H1 (cell line): ENCODE measurements around the gene TBC1D23. TPM values are rescaled to one million over a fixed set of nuclear protein-coding genes. Genes with fewer than 3 reads are reported as not detected.
A peak's percentile ranks its signal among the peaks of the same experiment; 100 is the strongest.

Experiments
- CTCF ChIA-PET: fragments of 300-600 bp; sonication (Branson Sonifier 250); formaldehyde crosslinking; loops from one replicate; lab custom pipeline; 2021; ENCODE audit not compliant: partially characterized antibody; lab: Charles Lee
- POLR2A ChIA-PET: fragments of 300-600 bp; sonication (Branson Sonifier 250); formaldehyde crosslinking; loops from one replicate; lab custom pipeline; 2021; ENCODE audit warnings: inconsistent platforms; ENCODE audit not compliant: partially characterized antibody; lab: Charles Lee
- DNase-seq, 2 experiments: peaks; one replicate each; pipeline versions ENCODE4 v3.0.0 to v3.0.0-alpha.2; 2010 to 2022; ENCODE audit warnings: low spot score in 2 of 2, low read depth in 1 of 2, mixed read lengths in 1 of 2
- FAIRE-seq: peaks from 2 replicates; lab custom pipeline; 2011; peaks lifted over from hg19 to GRCh38; lab: Jason Lieb, UNC
- H2AFZ ChIP-seq: 2 replicates; pipeline ENCODE4 v1.8.1; 2012; ENCODE audit warnings: low read length, inconsistent platforms
- H2AK5ac ChIP-seq: 2 replicates; pipeline ENCODE4 v1.6.1; 2013; ENCODE audit warnings: low read depth, low read length
- H2BK120ac ChIP-seq: replicated peaks from 2 replicates; pipeline ENCODE3; 2013; ENCODE audit warnings: low read depth, low read length, inconsistent platforms
- H2BK12ac ChIP-seq: 2 replicates; pipeline ENCODE4 v1.6.1; 2013; ENCODE audit warnings: low read depth, low read length
- H2BK15ac ChIP-seq: 2 replicates; pipeline ENCODE4 v1.6.1; 2013; ENCODE audit warnings: low read length
- H2BK20ac ChIP-seq: 2 replicates; pipeline ENCODE4 v1.6.1; 2013; ENCODE audit warnings: low read length
- H2BK5ac ChIP-seq: 2 replicates; pipeline ENCODE4 v1.6.1; 2013; ENCODE audit warnings: low read depth, low read length
- H3K14ac ChIP-seq: 2 replicates; pipeline ENCODE4 v1.6.1; 2013; ENCODE audit warnings: inconsistent platforms; ENCODE audit not compliant: insufficient read length
- H3K18ac ChIP-seq: 2 replicates; pipeline ENCODE4 v1.6.1; 2013; ENCODE audit warnings: low read length; ENCODE audit errors: extremely low read depth
- H3K23ac ChIP-seq: 2 replicates; pipeline ENCODE4 v1.6.1; 2013; ENCODE audit warnings: inconsistent platforms; ENCODE audit not compliant: insufficient read length
- H3K23me2 ChIP-seq: 2 replicates; pipeline ENCODE4 v1.6.1; 2013; ENCODE audit warnings: low read depth, low read length
- H3K27ac ChIP-seq: 2 replicates; pipeline ENCODE4 v1.6.1; 2011; ENCODE audit warnings: low read depth, low read length, inconsistent platforms
- H3K27me3 ChIP-seq, 4 experiments: replicated peaks in 1 of 4; 1 replicate in 1 of 4; 2 replicates in 3 of 4; pipeline versions ENCODE4 v1.6.1 to v1.8.1; 2011 to 2013; ENCODE audit warnings: low read length in 3 of 4, mild to moderate bottlenecking in 3 of 4, inconsistent platforms in 2 of 4, mixed read lengths in 2 of 4, moderate library complexity in 1 of 4; ENCODE audit not compliant: control insufficient read depth in 3 of 4, insufficient read depth in 3 of 4; ENCODE audit errors: extremely low read depth in 1 of 4
- H3K36me3 ChIP-seq, 4 experiments: 2 replicates each; pipeline versions ENCODE4 v1.6.1 to v1.8.1; 2011 to 2013; ENCODE audit warnings: mild to moderate bottlenecking in 4 of 4, low read length in 3 of 4, moderate library complexity in 2 of 4, control low read depth in 1 of 4, inconsistent platforms in 1 of 4; ENCODE audit not compliant: insufficient read depth in 4 of 4, control insufficient read depth in 2 of 4
- H3K4ac ChIP-seq: replicated peaks from 2 replicates; pipeline ENCODE3; 2013; ENCODE audit warnings: low read length, low read depth, mixed read lengths, inconsistent platforms; ENCODE audit not compliant: insufficient read length
- H3K4me1 ChIP-seq, 4 experiments: replicated peaks in 1 of 4; 1 replicate in 1 of 4; 2 replicates in 3 of 4; pipeline versions ENCODE4 v1.6.1 to v1.8.1; 2011 to 2013; ENCODE audit warnings: low read length in 3 of 4, inconsistent platforms in 2 of 4, mixed read lengths in 1 of 4; ENCODE audit not compliant: insufficient read depth in 4 of 4, control insufficient read depth in 3 of 4
- H3K4me2 ChIP-seq, 2 experiments: 2 replicates each; pipeline versions ENCODE4 v1.6.1 to v1.8.1; 2011 to 2013; ENCODE audit warnings: low read depth in 2 of 2, low read length in 2 of 2, control low read depth in 1 of 2, inconsistent platforms in 1 of 2, mild to moderate bottlenecking in 1 of 2; ENCODE audit not compliant: insufficient read depth in 1 of 2
- H3K4me3 ChIP-seq, 4 experiments: fragments of 200-600, 300-600 bp in 1 of 4; sonication (generic), shearing (Covaris generic), sonication (Bioruptor Twin) in 1 of 4; 2 replicates each; pipeline versions ENCODE4 v1.5.1 to v1.8.1; 2011 to 2016; ENCODE audit warnings: low read length in 4 of 4, low read depth in 3 of 4, control low read depth in 2 of 4, inconsistent platforms in 2 of 4, mild to moderate bottlenecking in 2 of 4, mixed read lengths in 1 of 4, moderate library complexity in 1 of 4; ENCODE audit not compliant: insufficient read depth in 2 of 4; ENCODE audit errors: extremely low read depth in 1 of 4
- H3K56ac ChIP-seq: replicated peaks from 2 replicates; pipeline ENCODE3; 2013; ENCODE audit warnings: low read depth, mild to moderate bottlenecking, mixed read lengths, low read length, inconsistent platforms; ENCODE audit not compliant: insufficient read length
- H3K79me1 ChIP-seq: 2 replicates; pipeline ENCODE4 v1.6.1; 2013; ENCODE audit warnings: low read depth, low read length, control low read depth
- H3K79me2 ChIP-seq, 2 experiments: 2 replicates each; pipeline versions ENCODE4 v1.6.1 to v1.8.1; 2012 to 2013; ENCODE audit warnings: low read length in 2 of 2, mild to moderate bottlenecking in 2 of 2, inconsistent platforms in 1 of 2; ENCODE audit not compliant: insufficient read depth in 2 of 2, control insufficient read depth in 1 of 2
- H3K9ac ChIP-seq, 4 experiments: replicated peaks in 1 of 4; 1 replicate in 1 of 4; 2 replicates in 3 of 4; pipeline versions ENCODE4 v1.6.1 to v1.8.1; 2011 to 2013; ENCODE audit warnings: low read depth in 3 of 4, low read length in 3 of 4, control low read depth in 2 of 4, mild to moderate bottlenecking in 2 of 4, moderate library complexity in 2 of 4, inconsistent platforms in 1 of 4; ENCODE audit errors: extremely low read depth in 1 of 4
- H3K9me3 ChIP-seq, 2 experiments: 2 replicates each; pipeline versions ENCODE4 v1.6.1 to v1.8.1; 2012 to 2013; ENCODE audit warnings: mild to moderate bottlenecking in 2 of 2, moderate library complexity in 2 of 2, control low read depth in 1 of 2, inconsistent platforms in 1 of 2, low read depth in 1 of 2, low read length in 1 of 2, mixed read lengths in 1 of 2; ENCODE audit not compliant: insufficient read depth in 2 of 2
- H4K20me1 ChIP-seq, 2 experiments: replicated peaks in 1 of 2; 2 replicates each; pipeline versions ENCODE3 to v1.8.1; 2011 to 2013; ENCODE audit warnings: inconsistent platforms in 2 of 2, low read length in 2 of 2, mild to moderate bottlenecking in 1 of 2; ENCODE audit not compliant: insufficient read depth in 2 of 2, control insufficient read depth in 1 of 2
- H4K5ac ChIP-seq: 2 replicates; pipeline ENCODE4 v1.6.1; 2013; ENCODE audit warnings: low read length, low read depth, mixed read lengths, inconsistent platforms; ENCODE audit not compliant: insufficient read length
- H4K8ac ChIP-seq: 2 replicates; pipeline ENCODE4 v1.8.0; 2013; ENCODE audit warnings: mild to moderate bottlenecking, moderate library complexity, low read length, inconsistent platforms; ENCODE audit not compliant: insufficient read depth; ENCODE audit errors: extremely low read depth
- H4K91ac ChIP-seq: replicated peaks from 2 replicates; pipeline ENCODE3; 2013; ENCODE audit warnings: low read length, mixed read lengths, inconsistent platforms; ENCODE audit not compliant: insufficient read length
- CBX8 ChIP-seq: fragments of 300-800, 300-1000 bp; sonication (generic); IDR thresholded peaks from 2 replicates; pipeline ENCODE4 v1.7.1; 2016; ENCODE audit warnings: low read depth, low read length, borderline replicate concordance
- CHD1 ChIP-seq: IDR thresholded peaks from 2 replicates; pipeline ENCODE4 v1.6.1; 2012; ENCODE audit warnings: low read depth, low read length, improper control_type of control experiment
- RNF2 ChIP-seq: fragments of 200-900, 300-1000 bp; sonication (generic); IDR thresholded peaks from 2 replicates; pipeline ENCODE4 v1.7.1; 2016; ENCODE audit warnings: borderline replicate concordance, low read depth, mild to moderate bottlenecking, antibody characterized with exemption, low read length; ENCODE audit not compliant: poor library complexity, severe bottlenecking; ENCODE audit errors: missing control alignments
- SP2 ChIP-seq: IDR thresholded peaks from 2 replicates; pipeline ENCODE4 v1.6.1; 2012; ENCODE audit warnings: mild to moderate bottlenecking, low read length, inconsistent platforms
- SRF ChIP-seq: IDR thresholded peaks from 2 replicates; pipeline ENCODE4 v1.6.1; 2011; ENCODE audit warnings: mild to moderate bottlenecking, low read depth, low read length, moderate library complexity
- ZNF274 ChIP-seq: IDR thresholded peaks from 2 replicates; pipeline ENCODE4 v1.7.0; 2012; ENCODE audit warnings: low read length, borderline replicate concordance; ENCODE audit errors: extremely low read depth
- WGBS, 2 experiments: shearing (Covaris generic) in 1 of 2; methylation state at CpG; one replicate each; pipeline versions ENCODE4 v1.1.6 to v1.1.7; 2013 to 2015; ENCODE audit warnings: low lambda C conversion rate in 2 of 2, mixed read lengths in 2 of 2, inconsistent platforms in 1 of 2, low coverage in 1 of 2, missing lambda C conversion rate in 1 of 2; ENCODE audit not compliant: insufficient replicate concordance in 2 of 2, insufficient coverage in 1 of 2, insufficient read length in 1 of 2; ENCODE audit errors: extremely low coverage in 1 of 2, missing lambda C conversion rate in 1 of 2; 5-methylcytosine and 5-hydroxymethylcytosine counted together
- polyA plus RNA-seq, 7 experiments: library from polyadenylated mRNA; depleted of rRNA in 3 of 7; stranded (reverse) in 5 of 7; unstranded in 2 of 7; fragments of >200 nt in 5 of 7; fragments of 200-250 nt in 2 of 7; gene quantifications; 1 replicate in 5 of 7; 2 replicates in 1 of 7; 4 replicates in 1 of 7; pipeline versions ENCODE4 v1.2.1 to v1.2.3, GENCODE V29; 2011 to 2013; ENCODE audit warnings: missing spikeins in 2 of 7, mixed read lengths in 2 of 7
- total RNA-seq: library from RNA; stranded (reverse); fragmentation: NEBNext Ultra II Directional; extraction: Animal tissue kit (Norgen Biotek cat#: 25700); gene quantifications from 2 replicates; pipeline ENCODE4 v1.2.1, GENCODE V29; 2021

TBC1D23 gene
- total and polyA plus RNA-seq, 2 of the 8 experiments (the other 6 are each of a cell fraction or from before 2014, with no cell fraction given) = 6.4 to 29.3 TPM

GRCh38 chr3:100333970-100334487 is 73.2 kb downstream of the TBC1D23 start:
- WGBS, 2 experiments = 44% methylated on average over 14 of the region's 14 CpGs; no CpG with 5 or more reads in 1 of the 2 experiments
- H3K9ac ChIP-seq = peak overlapping the region; percentile 49 to 81 (median 75)

More at GRCh38 chr3:100333970-100334487, 73.2 kb downstream of the TBC1D23 start:
- Histone ChIP-seq H3K14ac (no peak overlapping the region), H3K79me2 (no peaks in the 10 kb centered on the region), H4K91ac (no peak overlapping the region), H3K9me3 (no peaks in the 10 kb centered on the region), H2BK15ac (peak overlapping the region; percentile 73; the same call in 1 of the 2 replicates)
- no peak for TF ChIP-seq CBX8
- no peak for TF ChIP-seq CHD1
- TF ChIP-seq SRF = no peak
- TF ChIP-seq SP2 = no peak
- no peak for TF ChIP-seq ZNF274
- no peak for TF ChIP-seq RNF2
- TF ChIP-seq, all 59 proteins: peak for 0
- no peaks in the 10 kb centered on the region for H4K20me1 ChIP-seq
- peak overlapping the region; percentile 70 to 100 for H3K4me2 ChIP-seq
- H3K4me1 ChIP-seq = peaks cover 0 to 6% (median 4%) of the 10 kb centered on the region in 4 experiments; a peak in 5 of 7 replicates
- peak overlapping the region; percentile 100 for H2AFZ ChIP-seq
- no peak overlapping the region for H3K27ac ChIP-seq
- H3K4me3 ChIP-seq = peak overlapping the region; percentile 49 to 75 (median 68)
- no peak overlapping the region for H4K5ac ChIP-seq
- no peak overlapping the region; the same call in 1 of the 2 replicates for H2AK5ac ChIP-seq
- peak overlapping the region; percentile 22; the same call in 1 of the 2 replicates for H2BK12ac ChIP-seq
- no peak overlapping the region for H2BK120ac ChIP-seq
- H3K36me3 ChIP-seq = no peaks in the 10 kb centered on the region
- H3K79me1 ChIP-seq = no peaks in the 10 kb centered on the region; the same call in 1 of the 2 replicates
- H2BK5ac ChIP-seq = no peak overlapping the region
- DNase-seq (no peak), FAIRE-seq (no peak)
- H4K8ac ChIP-seq = no peak overlapping the region
- peaks cover 4% of the 10 kb centered on the region; the same call in 1 of the 2 replicates for H3K23me2 ChIP-seq
- H3K18ac ChIP-seq = peak overlapping the region; percentile 68; the same call in 1 of the 2 replicates
- CTCF ChIA-PET = interaction anchor here (1.2 to 1.8 kb wide), 3 partner anchors 17 to 256 kb away, joined by 3 to 5 read pairs (median 3); no protein-coding TSS in a partner anchor
- H3K27me3 ChIP-seq = no peaks in the 10 kb centered on the region; a peak in 2 of 7 replicates
- no peak overlapping the region for H3K23ac ChIP-seq
- H2BK20ac ChIP-seq = no peak overlapping the region
- POLR2A ChIA-PET = interaction anchor here (0.7 to 3.4 kb wide), 9 partner anchors 12 to 463 kb away, joined by 3 to 23 read pairs (median 3); partner anchors contain the start of genes LNP1 and TOMM70
- no peak overlapping the region for H3K4ac ChIP-seq
- no peak overlapping the region for H3K56ac ChIP-seq
